Measurements from ENCODE around the gene DTD1.

Gene DTD1

GRCh38 chr20:18671203-18671710 lies 83.4 kb downstream of the DTD1 start:
- TF ChIP-seq CTCF (IDR thresholded peaks at IDR 0.05; ENCODE audit: low read depth, low read length) = no peak
- no peak overlapping the region for H3K4me3 ChIP-seq (ENCODE audit: low read depth, low read length)

GRCh38 chr20:18672834-18673233 lies 85.0 kb downstream of the DTD1 start:
- no peak for TF ChIP-seq CTCF (IDR thresholded peaks at IDR 0.05; ENCODE audit: low read depth, low read length)
- H3K4me3 ChIP-seq (ENCODE audit: low read depth, low read length) = no peak overlapping the region

GRCh38 chr20:18676396-18676795 lies 88.5 kb downstream of the DTD1 start:
- TF ChIP-seq CTCF (IDR thresholded peaks at IDR 0.05; ENCODE audit: low read depth, low read length) = no peak
- H3K4me3 ChIP-seq (ENCODE audit: low read depth, low read length) = no peak overlapping the region

GRCh38 chr20:18677126-18677525 lies 89.3 kb downstream of the DTD1 start:
- TF ChIP-seq CTCF (IDR thresholded peaks at IDR 0.05; ENCODE audit: low read depth, low read length) = no peak
- H3K4me3 ChIP-seq (ENCODE audit: low read depth, low read length) = no peak overlapping the region

- TF ChIP-seq CTCF (IDR thresholded peaks at IDR 0.05; ENCODE audit: low read depth, low read length) = no peak
- H3K4me3 ChIP-seq (ENCODE audit: low read depth, low read length) = no peak overlapping the region
Observed at GRCh38 chr20:18678549-18679419, 90.9 kb downstream of the DTD1 start.

- no peak overlapping the region for H3K4me3 ChIP-seq (ENCODE audit: low read depth, low read length)
Observed at GRCh38 chr20:18683839-18684238, 96.0 kb downstream of the DTD1 start.

More at GRCh38 chr20:18683839-18684238, 96.0 kb downstream of the DTD1 start:
- no peak for TF ChIP-seq CTCF (IDR thresholded peaks at IDR 0.05; ENCODE audit: low read depth, low read length)

All from WI38 (cell line).